Calu3 (cell line): Measurements from ENCODE around the gene TMEM150C. TPM values are rescaled to one million over a fixed set of nuclear protein-coding genes. Genes with fewer than 3 reads are reported as not detected.

Experiments used
- BruUV-seq: library from RNA; stranded (reverse); fragments of 400-500 nt; replicated peaks from 2 replicates; lab custom pipeline; 2021; lab: Mats Ljungman, UMichigan
- CTCF ChIA-PET: fragments of 300-600 bp; sonication (Branson Sonifier 250); formaldehyde crosslinking; loops from one replicate; lab custom pipeline; 2022; ENCODE audit warnings: antibody characterized with exemption; lab: Charles Lee
- DNase-seq: peaks from one replicate; pipeline ENCODE4 v3.0.0; 2022
- H3K27ac Mint-ChIP-seq: one replicate; pipeline ENCODE4 v1.8.0; 2022; ENCODE audit warnings: mixed read lengths; ENCODE audit not compliant: unreplicated experiment
- H3K27me3 Mint-ChIP-seq: one replicate; pipeline ENCODE4 v1.8.0; 2022; ENCODE audit warnings: mixed read lengths; ENCODE audit not compliant: unreplicated experiment
- H3K36me3 Mint-ChIP-seq: one replicate; pipeline ENCODE4 v1.8.0; 2022; ENCODE audit warnings: mild to moderate bottlenecking, moderate library complexity, mixed read lengths; ENCODE audit not compliant: insufficient read depth, unreplicated experiment
- H3K4me1 Mint-ChIP-seq: one replicate; pipeline ENCODE4 v1.8.0; 2022; ENCODE audit warnings: mild to moderate bottlenecking, low read depth, mixed read lengths; ENCODE audit not compliant: unreplicated experiment
- H3K4me3 Mint-ChIP-seq: one replicate; pipeline ENCODE4 v1.8.0; 2022; ENCODE audit warnings: mild to moderate bottlenecking, low read depth, moderate library complexity, mixed read lengths; ENCODE audit not compliant: unreplicated experiment
- H3K9me3 Mint-ChIP-seq: one replicate; pipeline ENCODE4 v1.8.0; 2022; ENCODE audit warnings: low read depth, mixed read lengths; ENCODE audit not compliant: unreplicated experiment
- CTCF ChIP-seq: fragments of 200-600 bp; IDR thresholded peaks from one replicate; pipeline ENCODE4 v1.8.0; 2022; ENCODE audit warnings: antibody characterized with exemption; ENCODE audit not compliant: unreplicated experiment
- intact Hi-C: fragments of 100-400 bp; cut with micrococcal nuclease; formaldehyde crosslinking; loops from one replicate; pipeline ENCODE4 v1.10.0; 2022; ENCODE audit not compliant: unreplicated experiment
- total RNA-seq: library from RNA; stranded (reverse); gene quantifications from 2 replicates; pipeline ENCODE4 v1.2.3, GENCODE V29; 2022

Gene TMEM150C
- total RNA-seq, 1 experiment from 2014 or later: 1.4 TPM

GRCh38 chr4:82519776-82520175 is 42.0 kb downstream of the TMEM150C start:
- Mint-ChIP-seq H3K27ac (no peak overlapping the region), H3K4me3 (no peak overlapping the region), H3K27me3 (no peaks in the 10 kb centered on the region), H3K9me3 (no peaks in the 10 kb centered on the region), H3K4me1 (peaks cover 17% of the 10 kb centered on the region), H3K36me3 (no peaks in the 10 kb centered on the region)
- intact Hi-C loops: no loop called here
- DNase-seq: no peak
- BruUV-seq: no TSS peak
- TF ChIP-seq CTCF: no peak
- CTCF ChIA-PET: no interaction called here

- H3K4me3 Mint-ChIP-seq: no peak overlapping the region
- no peak for DNase-seq
- H3K4me1 Mint-ChIP-seq: peaks cover 17% of the 10 kb centered on the region
- intact Hi-C loops: no loop called here
- no TSS peak for BruUV-seq
- H3K36me3 Mint-ChIP-seq: no peaks in the 10 kb centered on the region
- no peaks in the 10 kb centered on the region for H3K27me3 Mint-ChIP-seq
- no peak for TF ChIP-seq CTCF
- no peak overlapping the region for H3K27ac Mint-ChIP-seq
- CTCF ChIA-PET: no interaction called here
- no peaks in the 10 kb centered on the region for H3K9me3 Mint-ChIP-seq
These were observed 42.7 kb downstream of the TMEM150C start for GRCh38 chr4:82519072-82519471.

GRCh38 chr4:82517043-82517442 is 44.7 kb downstream of the TMEM150C start:
- Mint-ChIP-seq H3K4me3 (no peak overlapping the region), H3K9me3 (no peaks in the 10 kb centered on the region), H3K36me3 (no peaks in the 10 kb centered on the region), H3K27me3 (no peaks in the 10 kb centered on the region), H3K4me1 (peaks cover 17% of the 10 kb centered on the region), H3K27ac (no peak overlapping the region)
- intact Hi-C loops: no loop called here
- no TSS peak for BruUV-seq
- CTCF ChIA-PET: no interaction called here
- TF ChIP-seq CTCF: no peak
- DNase-seq: no peak

GRCh38 chr4:82515705-82516104 is 46.1 kb downstream of the TMEM150C start:
- no peak for DNase-seq
- BruUV-seq: no TSS peak
- H3K27me3 Mint-ChIP-seq: no peaks in the 10 kb centered on the region
- no peaks in the 10 kb centered on the region for H3K36me3 Mint-ChIP-seq
- no peak for TF ChIP-seq CTCF
- no peak overlapping the region for H3K4me3 Mint-ChIP-seq
- intact Hi-C loops: no loop called here
- CTCF ChIA-PET: interaction anchor here (0.7 kb wide), 1 partner anchor 170 kb away, joined by 4 read pairs; no protein-coding TSS in a partner anchor
- peaks cover 17% of the 10 kb centered on the region for H3K4me1 Mint-ChIP-seq
- H3K27ac Mint-ChIP-seq: no peak overlapping the region
- H3K9me3 Mint-ChIP-seq: no peaks in the 10 kb centered on the region
